Measurements from ENCODE around the gene OTUD4.

OTUD4 gene

DNA sequence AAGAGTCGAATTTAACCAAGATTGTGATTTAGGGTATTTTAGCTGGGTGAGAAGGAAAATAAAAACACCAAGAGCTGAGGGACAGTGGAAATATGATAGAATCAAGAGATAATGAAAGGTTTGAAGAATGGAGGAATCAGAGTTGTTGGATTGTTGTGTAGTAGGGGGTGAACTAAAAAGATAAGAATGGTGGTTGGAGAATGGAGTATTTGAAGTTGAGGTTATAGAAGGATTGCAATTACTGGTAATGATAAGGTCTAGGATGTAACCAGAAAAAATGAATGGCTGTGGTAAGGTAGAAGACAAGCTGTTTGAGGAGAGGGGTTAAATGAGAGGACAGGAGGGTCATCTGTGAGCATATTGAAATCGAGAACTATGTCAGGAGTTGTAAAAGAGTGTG lies 77.8 kb downstream of the OTUD4 start:
- DNase-seq = no peak

- DNase-seq = no peak
Measured at GRCh38 chr4:145101091-145101490, 79.3 kb downstream of the OTUD4 start.

- peak; percentile 7 for DNase-seq
Measured at GRCh38 chr4:145099653-145100052, 80.7 kb downstream of the OTUD4 start.

GRCh38 chr4:145098675-145099037 lies 81.7 kb downstream of the OTUD4 start:
- DNase-seq = peak; percentile 64

DNA sequence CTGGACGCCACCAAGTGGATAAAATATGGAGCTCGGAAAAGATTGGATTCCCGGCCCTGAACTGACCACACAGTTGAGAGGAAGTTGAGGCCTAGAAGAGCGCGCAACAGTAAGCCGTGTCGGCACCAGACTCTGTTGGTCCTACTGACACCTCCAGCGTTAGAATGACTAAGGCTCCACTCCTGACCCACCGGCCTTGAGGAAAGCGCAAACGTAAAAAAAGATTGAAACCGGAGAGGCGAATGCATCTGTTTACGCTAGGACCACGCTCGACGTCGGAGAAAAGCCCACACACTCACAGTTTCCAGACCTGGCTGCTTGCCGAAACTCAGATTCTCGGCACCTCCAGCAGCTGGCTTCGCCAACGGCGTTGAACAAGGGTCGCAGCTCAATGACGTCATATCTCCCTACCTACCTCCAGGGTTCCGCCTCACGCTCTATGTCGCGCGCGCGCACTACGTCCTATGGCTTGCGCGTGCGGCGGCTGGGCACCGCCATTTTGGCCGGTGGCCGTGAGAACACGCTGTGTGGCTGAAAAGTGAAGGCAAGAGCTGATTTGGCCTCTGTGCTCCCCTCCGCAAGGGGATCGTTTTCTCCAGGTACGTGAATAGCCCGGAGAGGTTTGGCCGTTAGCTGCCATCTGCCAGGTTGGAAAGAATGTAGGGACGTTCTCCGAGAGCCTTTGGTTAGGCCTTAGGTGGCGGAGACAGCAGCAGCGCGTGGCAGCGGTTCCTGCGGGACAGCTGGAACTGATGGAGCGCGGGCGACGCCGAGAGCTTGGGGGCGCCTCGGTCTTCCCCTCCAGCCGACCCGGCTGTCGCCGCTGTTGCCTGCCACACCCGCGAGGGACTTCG lies 82.3 kb downstream of the OTUD4 start, which contains the start of the genes ABCE1 and ANAPC10:
ABCE1 (plus strand) TSS at position 491 of the 854 bp plus-strand sequence. CDS start 6,102 bp downstream, outside the sequence.
ANAPC10 (minus strand) TSS at position 376 of the 854 bp plus-strand sequence. CDS start 2,097 bp downstream, outside the sequence.
- peak; percentile 98 for DNase-seq

GRCh38 chr4:145097331-145097820 lies 83.0 kb downstream of the OTUD4 start:
- no peak for DNase-seq

DNA sequence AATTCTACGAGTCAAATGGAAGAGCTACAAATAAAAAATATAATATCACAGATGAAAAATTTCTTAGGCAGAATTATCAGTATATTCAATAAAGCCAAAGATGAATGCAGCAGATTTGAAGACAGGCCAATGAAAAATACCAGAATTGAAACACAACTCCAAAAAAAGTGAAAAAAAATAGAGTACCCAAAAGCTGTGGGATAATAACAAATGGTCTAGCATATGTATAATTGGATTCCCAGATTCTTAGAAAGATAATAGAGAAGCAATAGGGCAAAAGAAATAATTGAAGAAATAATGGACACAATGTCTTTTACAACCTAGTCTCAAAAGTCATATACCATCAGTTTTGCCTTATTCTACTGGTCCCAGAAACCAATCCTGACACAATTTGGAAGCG lies 86.8 kb downstream of the OTUD4 start:
- no peak for DNase-seq

DNA sequence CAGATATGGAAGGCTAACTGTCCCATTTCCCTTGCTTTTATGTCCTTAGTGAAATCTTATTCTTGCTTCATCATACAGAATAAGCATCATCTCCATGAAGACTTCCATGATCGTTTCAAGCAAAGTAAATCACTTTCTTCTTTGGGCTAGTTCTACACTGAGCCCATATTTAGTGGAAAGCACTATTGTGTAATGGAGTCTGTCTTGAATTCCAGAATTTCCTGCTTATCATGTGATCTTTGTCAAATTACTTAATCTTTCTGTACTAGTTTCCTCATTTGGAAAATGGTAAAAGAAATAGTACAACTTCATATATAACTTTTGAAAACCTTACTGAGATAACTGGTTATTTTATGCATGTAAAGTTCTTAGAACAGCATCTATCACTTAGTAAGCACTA lies 90.0 kb downstream of the OTUD4 start:
- no peak for DNase-seq

- peak; percentile 16 for DNase-seq
Measured at GRCh38 chr4:145083891-145084605, 96.3 kb downstream of the OTUD4 start.
